Measurements from ENCODE around the gene PSMA1. TPM values are rescaled to one million over a fixed set of nuclear protein-coding genes. Genes with fewer than 3 reads are reported as not detected.

The PSMA1 gene
- total RNA-seq, 2 donors from 2014 or later: 71.3 to 73.5 TPM

GRCh38 chr11:14499560-14500180 is 20.5 kb downstream of the PSMA1 start, which contains the start of gene COPB1:
TSS of gene COPB1 (minus strand) at chr11:14499811. CDS start at chr11:14498928, 883 bp downstream.
- DNase-seq (peak; percentile 92 to 96 (median 94)), ATAC-seq (peak; percentile 99)
- H3K4me1 ChIP-seq: peaks cover 30% of the 10 kb centered on the region
- H3K36me3 ChIP-seq (replicated peaks in 1 of 2; ENCODE audit: insufficient read depth in 1 of 2, low read depth in 2 of 2): peaks cover 0 to 3% of the 10 kb centered on the region in 2 donors
- TF ChIP-seq POLR2A (IDR thresholded peaks at IDR 0.05) (peak; percentile 82 to 96 (median 95)), CTCF (IDR thresholded peaks at IDR 0.05) (no peak)
- WGBS, 2 donors: 1% methylated on average over 8 to 35 of the region's 37 CpGs
- peak within 1 kb of the TSS; percentile 91 to 93 for H3K4me3 ChIP-seq
- peak within 1 kb of the TSS; percentile 75 to 92 (median 82) for H3K27ac ChIP-seq
- H3K27me3 ChIP-seq: no peaks in the 10 kb centered on the region
- H3K9me3 ChIP-seq: no peaks in the 10 kb centered on the region
- intact Hi-C loops (cut with DNase I): no loop called here

GRCh38 chr11:14499178-14499559 is 21.0 kb downstream of the PSMA1 start:
- no peaks in the 10 kb centered on the region for H3K9me3 ChIP-seq
- peak; percentile 36 to 53 (median 42) for DNase-seq
- WGBS, 2 donors: 0 to 1% methylated on average over 14 to 19 of the region's 19 CpGs
- peak overlapping the region; percentile 91 to 93 for H3K4me3 ChIP-seq
- no peaks in the 10 kb centered on the region for H3K27me3 ChIP-seq
- TF ChIP-seq POLR2A (IDR thresholded peaks at IDR 0.05) (no peak), CTCF (IDR thresholded peaks at IDR 0.05) (no peak)
- intact Hi-C loops (cut with DNase I): no loop called here
- peaks cover 0 to under 1% of the 10 kb centered on the region in 2 donors for H3K36me3 ChIP-seq (replicated peaks in 1 of 2; ENCODE audit: insufficient read depth in 1 of 2, low read depth in 2 of 2)
- peak overlapping the region; percentile 75 to 92 (median 82) for H3K27ac ChIP-seq
- peaks cover 31% of the 10 kb centered on the region for H3K4me1 ChIP-seq
- ATAC-seq: peak; percentile 19

GRCh38 chr11:14480716-14481115 is 39.5 kb downstream of the PSMA1 start:
- Histone ChIP-seq H3K27ac (no peak overlapping the region), H3K9me3 (no peaks in the 10 kb centered on the region), H3K36me3 (replicated peaks in 1 of 2; ENCODE audit: insufficient read depth in 1 of 2, low read depth in 2 of 2) (peaks cover 21 to 54% of the 10 kb centered on the region in 2 donors), H3K27me3 (no peaks in the 10 kb centered on the region), H3K4me3 (no peak overlapping the region), H3K4me1 (no peaks in the 10 kb centered on the region)
- ATAC-seq: no peak
- no peak for DNase-seq
- 92% methylated on average over 3 of the region's 3 CpGs for WGBS, 2 donors
- no peak for TF ChIP-seq CTCF (IDR thresholded peaks at IDR 0.05)
- no peak for TF ChIP-seq POLR2A (IDR thresholded peaks at IDR 0.05)
- intact Hi-C loops (cut with DNase I): no loop called here

GRCh38 chr11:14471127-14471526 is 49.1 kb downstream of the PSMA1 start:
- DNase-seq (no peak), ATAC-seq (no peak)
- H3K36me3 ChIP-seq (replicated peaks in 1 of 2; ENCODE audit: insufficient read depth in 1 of 2, low read depth in 2 of 2): peaks cover 6 to 50% of the 10 kb centered on the region in 2 donors
- TF ChIP-seq POLR2A (IDR thresholded peaks at IDR 0.05): no peak
- TF ChIP-seq CTCF (IDR thresholded peaks at IDR 0.05): no peak
- peaks cover 8% of the 10 kb centered on the region for H3K4me1 ChIP-seq
- 7 to 24% methylated on average over 1 of the region's 1 CpG for WGBS, 2 donors
- H3K27me3 ChIP-seq: no peaks in the 10 kb centered on the region
- intact Hi-C loops (cut with DNase I): no loop called here
- no peaks in the 10 kb centered on the region for H3K9me3 ChIP-seq
- H3K4me3 ChIP-seq: no peak overlapping the region
- no peak overlapping the region for H3K27ac ChIP-seq

GRCh38 chr11:14463623-14464022 is 56.6 kb downstream of the PSMA1 start:
- intact Hi-C loops (cut with DNase I): no loop called here
- no peak overlapping the region for H3K4me3 ChIP-seq
- H3K27ac ChIP-seq: no peak overlapping the region
- WGBS, 2 donors: 59 to 70% methylated on average over 2 of the region's 2 CpGs
- no peak for TF ChIP-seq POLR2A (IDR thresholded peaks at IDR 0.05)
- no peak for TF ChIP-seq CTCF (IDR thresholded peaks at IDR 0.05)
- DNase-seq (no peak), ATAC-seq (no peak)
- H3K4me1 ChIP-seq: no peaks in the 10 kb centered on the region
- H3K27me3 ChIP-seq: no peaks in the 10 kb centered on the region
- peaks cover 23 to 61% of the 10 kb centered on the region in 2 donors for H3K36me3 ChIP-seq (replicated peaks in 1 of 2; ENCODE audit: insufficient read depth in 1 of 2, low read depth in 2 of 2)
- no peaks in the 10 kb centered on the region for H3K9me3 ChIP-seq
